Left lobe of liver (tissue), 2 donors: ENCODE results near the gene PXDN. TPM values are rescaled to one million over a fixed set of nuclear protein-coding genes. Genes with fewer than 3 reads are reported as not detected.
"Not testable (repeated sequence)": the region's sequence is repeated elsewhere in the genome, so short reads cannot be mapped to it uniquely, and the experiment has no call there.

Experiments used
- ATAC-seq: fragments of 200-7000 bp; cut with Tn5 transposase; one replicate; pipeline ENCODE4 v1.9.1; 2020; ENCODE audit warnings: mild to moderate bottlenecking, moderate library complexity
- DNase-seq: peaks from one replicate; pipeline ENCODE4 v3.0.0-alpha.2; 2020; ENCODE audit warnings: low spot score
- total RNA-seq: library from RNA; stranded (reverse); gene quantifications from one replicate; pipeline ENCODE4 v1.2.1, GENCODE V29; 2021
- donor health status: DM: no; HTN: no; CAD: no; lungs with moderate emphysema.
- donor health status: DM: no; HTN: yes; CAD: no.

The PXDN gene
- total RNA-seq, result 9.4 TPM

GRCh38 chr2:1744446-1745170 lies at the start of gene PXDN:
PXDN (minus strand) TSS chr2:1744515; CDS start chr2:1744455, 60 bp downstream.
- no peak for DNase-seq
- ATAC-seq, result peak; percentile 54

- no peak for ATAC-seq
- no peak for DNase-seq
These were observed 49.6 kb upstream of the PXDN start for GRCh38 chr2:1793868-1794445.

- ATAC-seq (no peak), DNase-seq (no peak)
These were observed 48.9 kb upstream of the PXDN start for GRCh38 chr2:1793001-1793867.

- no peak for ATAC-seq
- DNase-seq, result no peak
These were observed 47.5 kb upstream of the PXDN start for GRCh38 chr2:1791685-1792435.

- no peak for ATAC-seq
These were observed 46.8 kb upstream of the PXDN start for GRCh38 chr2:1791006-1791605.

GRCh38 chr2:1790473-1790872 lies 46.2 kb upstream of the PXDN start:
- no peak for ATAC-seq
- no peak for DNase-seq

More at GRCh38 chr2:1791006-1791605, 46.8 kb upstream of the PXDN start:
- DNase-seq, result no peak

- ATAC-seq (no peak), DNase-seq (no peak)
These were observed 45.3 kb upstream of the PXDN start for GRCh38 chr2:1789610-1790009.

- no peak for ATAC-seq
These were observed 44.2 kb upstream of the PXDN start for GRCh38 chr2:1788478-1788959.

GRCh38 chr2:1787755-1788477 lies 43.6 kb upstream of the PXDN start:
- DNase-seq, result no peak
- ATAC-seq, result no peak

More at GRCh38 chr2:1788478-1788959, 44.2 kb upstream of the PXDN start:
- no peak for DNase-seq

- DNase-seq (no peak), ATAC-seq (no peak)
These were observed 40.8 kb upstream of the PXDN start for GRCh38 chr2:1784986-1785617.

- ATAC-seq, result no peak
- DNase-seq, result no peak
These were observed 39.8 kb upstream of the PXDN start for GRCh38 chr2:1784087-1784486.

- no peak for ATAC-seq
These were observed 38.2 kb upstream of the PXDN start for GRCh38 chr2:1782514-1782913.

GRCh38 chr2:1781291-1782080 lies 37.2 kb upstream of the PXDN start:
- ATAC-seq (no peak), DNase-seq (no peak)

More at GRCh38 chr2:1782514-1782913, 38.2 kb upstream of the PXDN start:
- DNase-seq, result no peak

GRCh38 chr2:1780693-1781092 lies 36.4 kb upstream of the PXDN start:
- ATAC-seq, result no peak
- DNase-seq, result no peak

GRCh38 chr2:1780054-1780453 lies 35.7 kb upstream of the PXDN start:
- not testable (repeated sequence) for DNase-seq, ATAC-seq

GRCh38 chr2:1778566-1778965 lies 34.3 kb upstream of the PXDN start:
- no peak for ATAC-seq
- no peak for DNase-seq

GRCh38 chr2:1777781-1778180 lies 33.5 kb upstream of the PXDN start:
- no peak for ATAC-seq
- no peak for DNase-seq

GRCh38 chr2:1777156-1777555 lies 32.8 kb upstream of the PXDN start:
- ATAC-seq, result no peak
- DNase-seq, result no peak
